HG03575 (cell line): Measurements from ENCODE around the gene DIAPH3.
A peak's percentile ranks its signal among the peaks of the same experiment; 100 is the strongest.
"Not testable (repeated sequence)": the region's sequence is repeated elsewhere in the genome, so short reads cannot be mapped to it uniquely, and the experiment has no call there.

ENCODE experiments used
- ATAC-seq: cut with Tn5 transposase; IDR thresholded peaks from one replicate; pipeline ENCODE4 v1.9.1; 2021; ENCODE audit not compliant: unreplicated experiment, insufficient number of reproducible peaks, low FRiP score; ENCODE audit errors: extremely low read depth

DIAPH3 gene

GRCh38 chr13:60163478-60164233 lies at the start of gene DIAPH3:
Gene DIAPH3, minus strand, starts transcription at chr13:60163928. Its CDS starts 162 bp downstream, at chr13:60163766.
- ATAC-seq: peak; percentile 99

GRCh38 chr13:60213236-60213744 lies 49.6 kb upstream of the DIAPH3 start:
- ATAC-seq: no peak

- no peak for ATAC-seq
Measured at GRCh38 chr13:60211548-60211947, 47.8 kb upstream of the DIAPH3 start.

GRCh38 chr13:60210510-60211330 lies 47.0 kb upstream of the DIAPH3 start:
- no peak for ATAC-seq

GRCh38 chr13:60205499-60205898 lies 41.8 kb upstream of the DIAPH3 start:
- not testable (repeated sequence) for ATAC-seq

- ATAC-seq: no peak
Measured at GRCh38 chr13:60201286-60201685, 37.6 kb upstream of the DIAPH3 start.

GRCh38 chr13:60195893-60196292 lies 32.2 kb upstream of the DIAPH3 start:
- not testable (repeated sequence) for ATAC-seq

GRCh38 chr13:60182907-60183306 lies 19.2 kb upstream of the DIAPH3 start:
- ATAC-seq: no peak

- ATAC-seq: no peak
Measured at GRCh38 chr13:60178327-60178726, 14.6 kb upstream of the DIAPH3 start.

GRCh38 chr13:60175571-60175970 lies 11.8 kb upstream of the DIAPH3 start:
- ATAC-seq: no peak

- no peak for ATAC-seq
Measured at GRCh38 chr13:60174113-60174512, 10.4 kb upstream of the DIAPH3 start.

GRCh38 chr13:60172111-60172510 lies 8.4 kb upstream of the DIAPH3 start:
- ATAC-seq: no peak

GRCh38 chr13:60170414-60170813 lies 6.7 kb upstream of the DIAPH3 start:
- ATAC-seq: no peak

- no peak for ATAC-seq
Measured at GRCh38 chr13:60169239-60170031, 5.7 kb upstream of the DIAPH3 start.

- no peak for ATAC-seq
Measured at GRCh38 chr13:60167121-60167520, 3.4 kb upstream of the DIAPH3 start.

GRCh38 chr13:60165391-60166099 lies 1.8 kb upstream of the DIAPH3 start:
- no peak for ATAC-seq

- no peak for ATAC-seq
Measured at GRCh38 chr13:60164234-60164889, 634 bp upstream of the DIAPH3 start.

- ATAC-seq: no peak
Measured at GRCh38 chr13:60162096-60162495, 1.6 kb downstream of the DIAPH3 start.
